ENCODE measurements around the gene LLGL1. TPM values are rescaled to one million over a fixed set of nuclear protein-coding genes. Genes with fewer than 3 reads are reported as not detected.

Gene LLGL1
- total and polyA plus RNA-seq, 2 donors (not counting 1 experiment from before 2014, with no cell fraction given), result 14.9 to 15.2 TPM

DNA sequence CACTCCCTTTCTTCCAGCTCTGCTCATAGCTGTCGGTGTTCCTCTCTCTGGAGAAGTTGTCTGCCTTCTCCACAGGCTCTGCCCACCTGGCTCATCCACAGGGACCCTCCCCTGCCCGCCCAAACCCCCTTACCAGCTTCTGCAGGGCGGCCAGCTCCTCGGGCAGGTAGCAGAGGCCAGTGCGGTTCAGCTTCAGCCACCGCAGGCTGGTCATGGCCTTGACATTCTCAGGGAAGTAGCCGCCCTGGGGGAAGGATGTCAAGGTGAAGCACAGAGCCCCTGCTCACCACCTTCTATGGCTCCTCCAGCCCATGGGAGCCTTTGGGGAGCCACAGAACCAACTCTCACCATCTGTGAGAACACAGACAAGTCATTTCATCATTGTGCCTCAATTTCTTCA lies 31.3 kb downstream of the LLGL1 start:
- H3K4me1 Mint-ChIP-seq, result peaks cover 31% of the 10 kb centered on the region
- no peak overlapping the region for H3K27ac Mint-ChIP-seq
- Histone ChIP-seq H3K27ac (ENCODE audit: low read length in 2 of 2) (no peak overlapping the region), H3K9ac (ENCODE audit: low read length) (peak overlapping the region; percentile 91), H3K79me2 (ENCODE audit: control insufficient read depth, insufficient read depth, low read length) (peaks cover 46% of the 10 kb centered on the region), H3K4me1 (ENCODE audit: control insufficient read depth in 2 of 2, insufficient read depth in 2 of 2, low read length in 2 of 2) (peaks cover 28 to 40% of the 10 kb centered on the region in 2 donors), H2AFZ (ENCODE audit: insufficient read depth, low read depth, low read length, poor library complexity, severe bottlenecking) (no peak overlapping the region), H3K36me3 (replicated peaks in 1 of 2; ENCODE audit: control extremely low read depth in 1 of 2, control insufficient read depth in 1 of 2, extremely low read depth in 1 of 2, insufficient read depth in 2 of 2, low read length in 1 of 2) (peaks cover 0 to 45% of the 10 kb centered on the region in 2 experiments), H3K27me3 (replicated peaks in 1 of 4; ENCODE audit: control extremely low read depth in 1 of 4, control insufficient read depth in 3 of 4, insufficient read depth in 4 of 4, low read length in 3 of 4) (no peaks in the 10 kb centered on the region), H3K4me3 (ENCODE audit: control extremely low read depth in 1 of 5, extremely low read depth in 1 of 5, insufficient read depth in 1 of 5, low read depth in 2 of 5, low read length in 4 of 5) (no peak overlapping the region), H3K9me3 (ENCODE audit: control extremely low read depth in 1 of 3, control insufficient read depth in 2 of 3, insufficient read depth in 1 of 3, low read length in 2 of 3) (no peaks in the 10 kb centered on the region), H4K20me1 (ENCODE audit: control insufficient read depth, insufficient read depth, low read length, poor library complexity, severe bottlenecking) (peaks cover 45% of the 10 kb centered on the region), H3K4me2 (replicated peaks; ENCODE audit: low read depth, low read length, poor library complexity, severe bottlenecking) (peak overlapping the region; percentile 92)
- WGBS (ENCODE audit: insufficient coverage), result 96% methylated on average over 7 of the region's 7 CpGs
- ATAC-seq (ENCODE audit: low read depth) (no peak), DNase-seq (no peak)
- intact Hi-C loops (cut with micrococcal nuclease), result loop anchor here (5.0 kb wide), 1 partner anchor 974 kb away; the partner anchor contains the start of gene COPS3
- H3K27me3 Mint-ChIP-seq, result no peaks in the 10 kb centered on the region
- CTCF ChIA-PET, result no interaction called here
- H3K9me3 Mint-ChIP-seq (ENCODE audit: insufficient read depth), result no peaks in the 10 kb centered on the region
- POLR2A ChIA-PET, result no interaction called here
- TF ChIP-seq, protein P1, sequence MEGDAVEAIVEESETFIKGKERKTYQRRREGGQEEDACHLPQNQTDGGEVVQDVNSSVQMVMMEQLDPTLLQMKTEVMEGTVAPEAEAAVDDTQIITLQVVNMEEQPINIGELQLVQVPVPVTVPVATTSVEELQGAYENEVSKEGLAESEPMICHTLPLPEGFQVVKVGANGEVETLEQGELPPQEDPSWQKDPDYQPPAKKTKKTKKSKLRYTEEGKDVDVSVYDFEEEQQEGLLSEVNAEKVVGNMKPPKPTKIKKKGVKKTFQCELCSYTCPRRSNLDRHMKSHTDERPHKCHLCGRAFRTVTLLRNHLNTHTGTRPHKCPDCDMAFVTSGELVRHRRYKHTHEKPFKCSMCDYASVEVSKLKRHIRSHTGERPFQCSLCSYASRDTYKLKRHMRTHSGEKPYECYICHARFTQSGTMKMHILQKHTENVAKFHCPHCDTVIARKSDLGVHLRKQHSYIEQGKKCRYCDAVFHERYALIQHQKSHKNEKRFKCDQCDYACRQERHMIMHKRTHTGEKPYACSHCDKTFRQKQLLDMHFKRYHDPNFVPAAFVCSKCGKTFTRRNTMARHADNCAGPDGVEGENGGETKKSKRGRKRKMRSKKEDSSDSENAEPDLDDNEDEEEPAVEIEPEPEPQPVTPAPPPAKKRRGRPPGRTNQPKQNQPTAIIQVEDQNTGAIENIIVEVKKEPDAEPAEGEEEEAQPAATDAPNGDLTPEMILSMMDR (IDR thresholded peaks at IDR 0.05), result no peak
- no peak for TF ChIP-seq EZH2 (IDR thresholded peaks at IDR 0.05; ENCODE audit: borderline replicate concordance, insufficient read depth, low read depth, low read length, poor library complexity, severe bottlenecking)
- peak overlapping the region; percentile 98 for H3K4me3 Mint-ChIP-seq

DNA sequence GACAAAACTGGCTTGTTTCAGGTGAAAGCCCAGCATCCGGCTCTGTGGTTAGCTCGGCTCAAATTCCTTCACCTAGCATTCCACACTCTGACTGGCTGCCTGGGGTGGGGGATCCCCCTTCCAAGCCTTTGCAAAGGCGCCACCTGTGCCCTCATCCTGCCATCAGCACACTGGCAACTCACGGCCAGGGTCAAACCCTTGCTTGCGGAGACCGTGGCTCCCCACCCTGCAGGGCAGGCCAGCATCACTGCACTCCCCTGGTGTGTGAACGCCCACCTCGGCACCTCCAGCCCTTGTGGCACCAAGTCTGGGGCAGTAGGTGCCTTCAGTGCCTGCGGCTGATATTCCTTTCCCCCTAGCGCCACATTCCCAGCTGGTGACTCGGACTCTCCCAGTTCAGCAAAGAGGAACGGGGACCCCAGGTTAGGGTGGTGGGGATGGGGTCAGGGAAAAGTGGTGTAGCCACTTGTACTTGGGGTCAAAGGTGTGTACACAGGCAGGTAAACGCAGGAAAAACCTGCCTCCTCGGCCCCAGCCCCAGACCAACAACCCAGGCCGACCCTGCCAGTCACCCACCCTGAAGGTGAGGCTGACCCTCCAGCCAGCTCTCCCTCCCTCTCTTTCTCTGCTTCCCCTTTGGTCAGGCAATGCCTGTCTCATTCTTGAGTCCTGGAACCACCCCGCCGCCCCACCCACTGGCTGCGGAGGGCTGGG lies 32.0 kb downstream of the LLGL1 start:
- peak overlapping the region; percentile 98 for H3K4me3 Mint-ChIP-seq
- Histone ChIP-seq H3K79me2 (ENCODE audit: control insufficient read depth, insufficient read depth, low read length) (peaks cover 52% of the 10 kb centered on the region), H2AFZ (ENCODE audit: insufficient read depth, low read depth, low read length, poor library complexity, severe bottlenecking) (peak overlapping the region; percentile 95), H4K20me1 (ENCODE audit: control insufficient read depth, insufficient read depth, low read length, poor library complexity, severe bottlenecking) (peaks cover 45% of the 10 kb centered on the region), H3K4me2 (replicated peaks; ENCODE audit: low read depth, low read length, poor library complexity, severe bottlenecking) (peak overlapping the region; percentile 92), H3K9me3 (ENCODE audit: control extremely low read depth in 1 of 3, control insufficient read depth in 2 of 3, insufficient read depth in 1 of 3, low read length in 2 of 3) (no peaks in the 10 kb centered on the region), H3K27me3 (replicated peaks in 1 of 4; ENCODE audit: control extremely low read depth in 1 of 4, control insufficient read depth in 3 of 4, insufficient read depth in 4 of 4, low read length in 3 of 4) (no peaks in the 10 kb centered on the region), H3K4me3 (ENCODE audit: control extremely low read depth in 1 of 5, extremely low read depth in 1 of 5, insufficient read depth in 1 of 5, low read depth in 2 of 5, low read length in 4 of 5) (peak overlapping the region; percentile 41 to 99 (median 93)), H3K36me3 (replicated peaks in 1 of 2; ENCODE audit: control extremely low read depth in 1 of 2, control insufficient read depth in 1 of 2, extremely low read depth in 1 of 2, insufficient read depth in 2 of 2, low read length in 1 of 2) (peaks cover 0 to 38% of the 10 kb centered on the region in 2 experiments), H3K27ac (ENCODE audit: low read length in 2 of 2) (peak overlapping the region; percentile 65 to 86), H3K9ac (ENCODE audit: low read length) (peak overlapping the region; percentile 91), H3K4me1 (ENCODE audit: control insufficient read depth in 2 of 2, insufficient read depth in 2 of 2, low read length in 2 of 2) (peaks cover 28 to 43% of the 10 kb centered on the region in 2 donors)
- ChIA-PET POLR2A (no interaction called here), CTCF (interaction anchor here (0.6 kb wide), 1 partner anchor 13 kb away, joined by 3 read pairs; no protein-coding TSS in a partner anchor)
- H3K27me3 Mint-ChIP-seq, result no peaks in the 10 kb centered on the region
- intact Hi-C loops (cut with micrococcal nuclease), result loop anchor here (5.0 kb wide), 1 partner anchor 975 kb away; the partner anchor contains the start of gene COPS3
- TF ChIP-seq, protein P1 (IDR thresholded peaks at IDR 0.05), result no peak
- TF ChIP-seq EZH2 (IDR thresholded peaks at IDR 0.05; ENCODE audit: borderline replicate concordance, insufficient read depth, low read depth, low read length, poor library complexity, severe bottlenecking), result no peak
- ATAC-seq (ENCODE audit: low read depth) (no peak), DNase-seq (no peak)
- peak overlapping the region; percentile 92 for H3K27ac Mint-ChIP-seq
- peaks cover 31% of the 10 kb centered on the region for H3K4me1 Mint-ChIP-seq
- H3K9me3 Mint-ChIP-seq (ENCODE audit: insufficient read depth), result no peaks in the 10 kb centered on the region
- 24% methylated on average over 13 of the region's 18 CpGs for WGBS (ENCODE audit: insufficient coverage)

Measured in B cell (primary cell).